NCI-H345 (cell line): Measurements from ENCODE around the gene TVP23A.
A peak's percentile ranks its signal among the peaks of the same experiment; 100 is the strongest.
"Not testable (repeated sequence)": the region's sequence is repeated elsewhere in the genome, so short reads cannot be mapped to it uniquely, and the experiment has no call there.

Source experiments
- DNase-seq: peaks from one replicate; lab custom pipeline; 2025; lab: John Stamatoyannopoulos, UW

The TVP23A gene

DNA sequence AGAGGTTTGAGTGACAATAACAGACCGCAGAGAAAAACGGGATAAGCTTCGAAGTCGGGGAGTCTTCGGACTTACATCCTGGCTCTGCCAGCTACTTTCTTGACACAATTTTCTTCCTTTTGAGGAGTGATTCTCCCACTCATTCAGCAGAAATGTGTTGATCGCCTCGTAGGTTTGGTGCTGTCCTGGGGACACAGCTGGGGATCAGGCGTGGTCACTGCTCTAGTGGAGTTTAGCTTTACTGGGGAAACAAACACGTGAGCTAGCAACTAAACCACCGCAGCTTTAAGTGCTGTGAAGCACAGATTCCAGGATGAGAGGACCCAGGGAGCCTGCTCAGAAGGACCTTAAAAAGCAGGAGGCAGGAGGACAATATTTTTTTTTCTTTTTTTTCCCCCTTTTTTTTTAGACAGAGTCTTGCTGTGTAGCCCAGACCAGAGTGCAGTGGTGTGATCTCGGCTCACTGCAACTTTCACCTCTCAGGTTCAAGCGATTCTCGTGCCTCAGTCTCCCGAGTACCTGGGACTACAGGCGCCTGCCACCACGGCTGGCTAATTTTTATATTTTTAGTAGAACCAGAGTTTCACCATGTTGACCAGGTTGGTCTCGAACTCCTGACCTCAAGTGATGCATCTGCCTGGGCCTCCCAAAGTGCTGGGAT is 74.1 kb downstream of the TVP23A start:
- DNase-seq: peak; percentile 46

DNA sequence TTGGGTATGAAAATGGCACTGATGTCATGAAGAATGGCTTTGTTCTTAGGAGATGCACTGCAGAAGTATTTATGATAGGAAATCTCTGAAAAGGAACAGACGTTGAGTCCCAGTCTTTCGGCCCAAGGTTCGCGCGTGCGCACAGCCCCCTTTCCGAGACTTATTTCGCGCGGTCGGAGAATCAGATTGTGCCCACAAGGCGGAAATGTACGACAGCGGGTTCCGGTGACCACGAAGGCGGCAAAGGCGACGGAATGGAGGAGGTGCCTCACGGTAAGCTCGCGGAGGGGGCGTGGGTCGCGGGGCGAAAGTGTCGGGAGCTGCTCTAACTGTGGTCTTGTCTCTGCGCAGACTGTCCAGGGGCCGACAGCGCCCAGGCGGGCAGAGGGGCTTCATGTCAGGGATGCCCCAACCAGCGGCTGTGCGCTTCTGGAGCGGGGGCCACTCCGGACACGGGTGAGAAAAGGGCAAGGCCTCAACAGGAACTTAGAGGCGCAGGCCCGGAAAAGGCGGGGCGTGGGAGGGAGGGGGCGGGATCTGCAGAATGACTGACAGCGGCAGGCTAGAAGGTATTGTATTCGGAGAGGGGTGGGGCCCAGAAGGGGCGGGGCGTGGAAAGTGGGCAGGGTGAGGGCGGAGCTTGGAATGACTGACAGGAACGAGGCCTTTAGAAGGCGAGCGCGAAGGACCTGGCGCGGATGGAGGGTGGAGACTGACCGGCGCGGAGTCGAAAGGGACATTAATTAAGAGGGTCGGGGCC is 74.8 kb downstream of the TVP23A start, which contains the start of gene NUBP1:
Gene NUBP1 (plus strand): TSS at position 233 of the 760 bp plus-strand sequence. CDS start 22 bp downstream, at position 255.
- DNase-seq: peak; percentile 96

- DNase-seq: no peak
Measured at GRCh38 chr16:10743227-10743609, 75.4 kb downstream of the TVP23A start.

GRCh38 chr16:10741844-10742243 is 76.8 kb downstream of the TVP23A start:
- no peak for DNase-seq

GRCh38 chr16:10741249-10741648 is 77.3 kb downstream of the TVP23A start:
- DNase-seq: not testable (repeated sequence)

GRCh38 chr16:10740845-10741208 is 77.8 kb downstream of the TVP23A start:
- no peak for DNase-seq

- DNase-seq: no peak
Measured at GRCh38 chr16:10740000-10740844, 78.4 kb downstream of the TVP23A start.

- no peak for DNase-seq
Measured at GRCh38 chr16:10738231-10739077, 80.1 kb downstream of the TVP23A start.

- peak; percentile 62 for DNase-seq
Measured at GRCh38 chr16:10737068-10737625, 81.4 kb downstream of the TVP23A start.

- no peak for DNase-seq
Measured at GRCh38 chr16:10731790-10732189, 86.8 kb downstream of the TVP23A start.

GRCh38 chr16:10729104-10730048 is 89.2 kb downstream of the TVP23A start:
- no peak for DNase-seq

GRCh38 chr16:10728003-10728887 is 90.3 kb downstream of the TVP23A start:
- DNase-seq: no peak
